A673 (cell line): ENCODE measurements around the gene CPPED1. TPM values are rescaled to one million over a fixed set of nuclear protein-coding genes. Genes with fewer than 3 reads are reported as not detected.

ENCODE experiments used
- BruUV-seq: library from RNA; stranded (reverse); fragments of 400-500 nt; replicated peaks from 2 replicates; lab custom pipeline; 2021; lab: Mats Ljungman, UMichigan
- CTCF ChIA-PET: fragments of 300-600 bp; sonication (Branson Sonifier 250); formaldehyde crosslinking; loops from one replicate; lab custom pipeline; 2022; ENCODE audit warnings: antibody characterized with exemption; lab: Charles Lee
- POLR2A ChIA-PET: fragments of 300-600 bp; sonication (Branson Sonifier 250); formaldehyde crosslinking; loops from one replicate; lab custom pipeline; 2022; ENCODE audit warnings: antibody characterized with exemption; ENCODE audit not compliant: low non-redundant PET; lab: Charles Lee
- DNase-seq: peaks from one replicate; pipeline ENCODE4 v3.0.0-alpha.2; 2015; ENCODE audit warnings: low spot score
- H3K27ac ChIP-seq: fragments of 200-600 bp; sonication (generic); 2 replicates; pipeline ENCODE4 v1.5.1; 2016; ENCODE audit warnings: mixed run types, low read depth, mild to moderate bottlenecking, mixed read lengths, antibody characterized with exemption, low read length; ENCODE audit not compliant: poor library complexity, severe bottlenecking
- H3K27me3 ChIP-seq: fragments of 200-600 bp; sonication (generic); replicated peaks from 2 replicates; pipeline ENCODE4 v1.6.1; 2017; ENCODE audit warnings: mixed run types, low read depth, mild to moderate bottlenecking, mixed read lengths, antibody characterized with exemption, low read length; ENCODE audit not compliant: insufficient read depth, poor library complexity
- H3K36me3 ChIP-seq: fragments of 200-600 bp; sonication (generic); 2 replicates; pipeline ENCODE4 v1.6.1; 2016; ENCODE audit warnings: mixed run types, mild to moderate bottlenecking, mixed read lengths, antibody characterized with exemption, low read length; ENCODE audit not compliant: insufficient read depth, poor library complexity, severe bottlenecking
- H3K4me1 ChIP-seq: fragments of 200-600 bp; sonication (generic); 2 replicates; pipeline ENCODE4 v1.6.1; 2017; ENCODE audit warnings: mixed run types, mild to moderate bottlenecking, mixed read lengths, antibody characterized with exemption, low read length; ENCODE audit not compliant: insufficient read depth, poor library complexity, severe bottlenecking
- H3K4me3 ChIP-seq: fragments of 200-600 bp; sonication (generic); 2 replicates; pipeline ENCODE4 v1.5.1; 2016; ENCODE audit warnings: low read depth, mixed run types, mild to moderate bottlenecking, mixed read lengths, low read length; ENCODE audit not compliant: poor library complexity, severe bottlenecking
- H3K9me3 ChIP-seq: fragments of 200-600 bp; sonication (generic); 2 replicates; pipeline ENCODE4 v1.6.1; 2016; ENCODE audit warnings: mixed run types, low read depth, mild to moderate bottlenecking, mixed read lengths, antibody characterized with exemption, low read length; ENCODE audit not compliant: poor library complexity, severe bottlenecking
- CTCF ChIP-seq: fragments of 300-800, 200-600 bp; sonication (generic); conservative IDR thresholded peaks from 2 replicates; pipeline ENCODE4 v1.5.1; 2017; ENCODE audit warnings: low read depth, mild to moderate bottlenecking, antibody characterized with exemption, low read length, moderate library complexity, mixed read lengths
- EZH2 ChIP-seq: fragments of 200-600 bp; sonication (generic); IDR thresholded peaks from 2 replicates; pipeline ENCODE4 v1.6.1; 2017; ENCODE audit warnings: borderline replicate concordance, low read depth, mild to moderate bottlenecking, mixed read lengths, antibody characterized with exemption, low read length; ENCODE audit not compliant: poor library complexity, severe bottlenecking
- intact Hi-C: fragments of 100-400 bp; cut with micrococcal nuclease; formaldehyde crosslinking; loops from one replicate; pipeline ENCODE4 v1.10.0; 2022; ENCODE audit not compliant: unreplicated experiment
- total RNA-seq: library from RNA; stranded (reverse); gene quantifications from 2 replicates; pipeline ENCODE4 v1.2.3, GENCODE V29; 2021

Gene CPPED1
- total RNA-seq, 1 experiment from 2014 or later, result 0.90 TPM

- intact Hi-C loops, result no loop called here
- H3K4me1 ChIP-seq, result no peaks in the 10 kb centered on the region
- POLR2A ChIA-PET, result no interaction called here
- no peak overlapping the region for H3K27ac ChIP-seq
- BruUV-seq, result no TSS peak
- DNase-seq, result no peak
- no peaks in the 10 kb centered on the region for H3K9me3 ChIP-seq
- CTCF ChIA-PET, result interaction anchor here (0.6 kb wide), 1 partner anchor 17 kb away, joined by 3 read pairs; no protein-coding TSS in a partner anchor
- TF ChIP-seq EZH2, result no peak
- no peak for TF ChIP-seq CTCF
- no peak overlapping the region for H3K4me3 ChIP-seq
- no peaks in the 10 kb centered on the region for H3K36me3 ChIP-seq
- no peaks in the 10 kb centered on the region for H3K27me3 ChIP-seq
Observed at GRCh38 chr16:12833926-12834325, 30.2 kb upstream of the CPPED1 start.

GRCh38 chr16:12829096-12829888 is 25.6 kb upstream of the CPPED1 start:
- TF ChIP-seq EZH2 (no peak), CTCF (no peak)
- Histone ChIP-seq H3K9me3 (no peaks in the 10 kb centered on the region), H3K4me3 (no peak overlapping the region), H3K27ac (no peak overlapping the region), H3K4me1 (no peaks in the 10 kb centered on the region), H3K36me3 (no peaks in the 10 kb centered on the region), H3K27me3 (no peaks in the 10 kb centered on the region)
- CTCF ChIA-PET, result no interaction called here
- POLR2A ChIA-PET, result no interaction called here
- intact Hi-C loops, result no loop called here
- DNase-seq, result no peak
- no TSS peak for BruUV-seq

- TF ChIP-seq EZH2 (no peak), CTCF (no peak)
- no peaks in the 10 kb centered on the region for H3K9me3 ChIP-seq
- ChIA-PET CTCF (no interaction called here), POLR2A (no interaction called here)
- intact Hi-C loops, result no loop called here
- no peak overlapping the region for H3K27ac ChIP-seq
- no TSS peak for BruUV-seq
- DNase-seq, result no peak
- H3K36me3 ChIP-seq, result no peaks in the 10 kb centered on the region
- H3K4me3 ChIP-seq, result no peak overlapping the region
- no peaks in the 10 kb centered on the region for H3K27me3 ChIP-seq
- H3K4me1 ChIP-seq, result no peaks in the 10 kb centered on the region
Observed at GRCh38 chr16:12828206-12828605, 24.5 kb upstream of the CPPED1 start.
